ENCODE measurements around the gene ATP2B1.

ATP2B1 gene

DNA sequence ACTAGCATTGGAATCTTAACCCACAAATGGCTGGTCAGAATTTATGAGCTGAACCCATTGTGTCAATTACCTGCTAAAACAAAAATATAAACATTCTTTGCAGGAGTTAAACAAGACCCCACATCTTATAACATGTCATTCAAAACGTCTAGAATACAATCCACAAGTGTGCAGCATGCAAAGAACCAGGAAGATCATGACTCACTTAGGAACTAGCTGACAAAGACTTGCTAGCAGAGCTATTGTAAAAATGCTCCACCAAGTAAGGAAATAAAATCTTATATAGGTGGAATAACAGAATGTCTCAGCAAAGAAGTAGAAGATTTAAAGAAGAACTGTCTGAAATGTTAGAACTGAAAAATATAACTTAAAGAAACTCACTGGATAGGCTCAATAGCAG lies 156.3 kb downstream of the ATP2B1 start:
- TF ChIP-seq, protein P1, sequence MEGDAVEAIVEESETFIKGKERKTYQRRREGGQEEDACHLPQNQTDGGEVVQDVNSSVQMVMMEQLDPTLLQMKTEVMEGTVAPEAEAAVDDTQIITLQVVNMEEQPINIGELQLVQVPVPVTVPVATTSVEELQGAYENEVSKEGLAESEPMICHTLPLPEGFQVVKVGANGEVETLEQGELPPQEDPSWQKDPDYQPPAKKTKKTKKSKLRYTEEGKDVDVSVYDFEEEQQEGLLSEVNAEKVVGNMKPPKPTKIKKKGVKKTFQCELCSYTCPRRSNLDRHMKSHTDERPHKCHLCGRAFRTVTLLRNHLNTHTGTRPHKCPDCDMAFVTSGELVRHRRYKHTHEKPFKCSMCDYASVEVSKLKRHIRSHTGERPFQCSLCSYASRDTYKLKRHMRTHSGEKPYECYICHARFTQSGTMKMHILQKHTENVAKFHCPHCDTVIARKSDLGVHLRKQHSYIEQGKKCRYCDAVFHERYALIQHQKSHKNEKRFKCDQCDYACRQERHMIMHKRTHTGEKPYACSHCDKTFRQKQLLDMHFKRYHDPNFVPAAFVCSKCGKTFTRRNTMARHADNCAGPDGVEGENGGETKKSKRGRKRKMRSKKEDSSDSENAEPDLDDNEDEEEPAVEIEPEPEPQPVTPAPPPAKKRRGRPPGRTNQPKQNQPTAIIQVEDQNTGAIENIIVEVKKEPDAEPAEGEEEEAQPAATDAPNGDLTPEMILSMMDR (IDR thresholded peaks at IDR 0.05; ENCODE audit: insufficient read depth, low read depth, low read length, missing control alignments), result no peak
- no peak for DNase-seq (ENCODE audit: low read depth)
- no peak overlapping the region for H3K4me3 ChIP-seq (ENCODE audit: low read depth, low read length)

DNA sequence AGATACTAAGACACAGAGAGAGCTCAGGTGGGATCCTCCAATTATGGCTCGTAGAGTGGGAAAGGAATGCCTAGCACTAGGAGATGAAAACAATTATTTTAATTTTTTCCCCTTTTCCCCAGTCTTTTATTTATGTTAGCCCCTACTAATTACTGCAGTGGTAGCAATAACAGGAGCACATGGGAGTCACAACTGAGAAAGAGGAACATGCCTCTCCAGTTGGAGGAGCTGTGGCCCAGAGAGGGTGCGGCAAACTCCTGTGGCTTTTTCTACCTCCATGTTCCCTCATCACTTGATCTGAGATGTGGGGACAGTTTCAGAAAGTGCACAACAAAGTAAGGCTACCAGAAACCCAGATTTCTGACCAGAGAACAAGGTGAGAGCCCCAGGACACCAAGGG lies 156.9 kb downstream of the ATP2B1 start:
- TF ChIP-seq, protein P1 (IDR thresholded peaks at IDR 0.05; ENCODE audit: insufficient read depth, low read depth, low read length, missing control alignments), result no peak
- H3K4me3 ChIP-seq (ENCODE audit: low read depth, low read length), result no peak overlapping the region
- DNase-seq (ENCODE audit: low read depth), result no peak

DNA sequence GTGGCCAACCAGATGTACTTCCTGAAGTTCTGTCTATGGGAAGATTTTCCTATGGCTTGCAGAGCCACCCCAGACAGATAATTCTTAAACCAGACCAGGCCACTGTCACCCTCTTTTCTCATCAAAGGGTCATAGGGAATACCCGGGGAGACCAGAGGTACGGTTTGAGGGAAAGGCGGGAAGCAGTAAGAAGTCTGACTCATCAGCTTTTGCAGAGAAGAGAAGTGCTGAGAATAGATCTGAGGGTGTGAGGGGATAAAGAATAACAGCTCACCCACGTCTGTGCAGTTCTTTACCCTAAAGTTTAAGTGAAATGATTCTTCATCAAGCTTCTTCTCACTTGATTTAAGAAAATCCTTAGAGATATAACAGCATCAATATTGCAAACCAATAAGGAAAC lies 161.5 kb downstream of the ATP2B1 start:
- DNase-seq (ENCODE audit: low read depth), result no peak
- TF ChIP-seq, protein P1 (IDR thresholded peaks at IDR 0.05; ENCODE audit: insufficient read depth, low read depth, low read length, missing control alignments), result no peak
- H3K4me3 ChIP-seq (ENCODE audit: low read depth, low read length), result no peak overlapping the region

DNA sequence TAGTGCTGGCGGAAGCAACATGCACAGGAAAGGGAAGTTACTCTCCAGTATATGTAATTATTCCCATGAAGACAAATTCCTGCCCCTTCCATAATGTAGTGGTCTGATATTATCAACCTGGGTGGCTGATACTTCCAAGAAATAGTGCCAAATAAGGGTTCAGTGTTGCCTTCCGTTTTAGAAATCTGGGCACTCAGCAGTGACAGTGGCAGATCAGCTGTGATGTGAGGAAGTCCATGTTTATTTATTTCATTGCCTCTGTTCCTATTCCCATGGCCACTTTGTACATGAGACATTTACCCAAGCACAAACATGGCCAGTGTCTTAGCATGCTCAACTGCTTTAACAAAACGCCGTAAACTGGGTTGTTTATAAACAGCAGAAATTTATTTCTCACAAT lies 162.5 kb downstream of the ATP2B1 start:
- H3K4me3 ChIP-seq (ENCODE audit: low read depth, low read length), result no peak overlapping the region
- DNase-seq (ENCODE audit: low read depth), result no peak
- TF ChIP-seq, protein P1 (IDR thresholded peaks at IDR 0.05; ENCODE audit: insufficient read depth, low read depth, low read length, missing control alignments), result no peak

DNA sequence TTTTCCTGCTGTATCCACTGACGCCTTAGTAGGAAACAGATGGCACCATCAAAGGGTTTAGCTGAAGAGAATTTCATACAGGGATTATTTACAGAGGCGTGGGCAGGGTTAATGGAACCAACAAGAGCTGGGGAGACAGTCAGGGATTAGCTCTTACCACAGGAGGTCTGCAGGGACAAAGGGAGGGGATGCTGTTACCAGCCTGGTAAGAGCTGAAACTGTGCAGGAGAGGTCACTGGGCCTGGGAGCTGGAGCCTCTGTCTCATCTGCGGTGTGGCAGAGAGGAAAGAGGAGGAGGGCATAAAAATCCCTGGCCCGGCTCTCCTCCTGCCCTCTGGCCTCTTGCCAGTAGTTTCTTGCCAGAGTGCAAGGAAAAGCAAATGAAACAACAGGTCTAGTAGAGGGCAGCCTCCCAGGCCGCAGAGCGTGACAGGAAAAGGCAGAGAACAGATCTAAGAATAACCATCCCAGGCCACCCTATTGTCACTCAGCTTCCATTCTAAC lies 163.9 kb downstream of the ATP2B1 start:
- TF ChIP-seq, protein P1 (IDR thresholded peaks at IDR 0.05; ENCODE audit: insufficient read depth, low read depth, low read length, missing control alignments), result no peak
- H3K4me3 ChIP-seq (ENCODE audit: low read depth, low read length), result no peak overlapping the region
- DNase-seq (ENCODE audit: low read depth), result no peak

DNA sequence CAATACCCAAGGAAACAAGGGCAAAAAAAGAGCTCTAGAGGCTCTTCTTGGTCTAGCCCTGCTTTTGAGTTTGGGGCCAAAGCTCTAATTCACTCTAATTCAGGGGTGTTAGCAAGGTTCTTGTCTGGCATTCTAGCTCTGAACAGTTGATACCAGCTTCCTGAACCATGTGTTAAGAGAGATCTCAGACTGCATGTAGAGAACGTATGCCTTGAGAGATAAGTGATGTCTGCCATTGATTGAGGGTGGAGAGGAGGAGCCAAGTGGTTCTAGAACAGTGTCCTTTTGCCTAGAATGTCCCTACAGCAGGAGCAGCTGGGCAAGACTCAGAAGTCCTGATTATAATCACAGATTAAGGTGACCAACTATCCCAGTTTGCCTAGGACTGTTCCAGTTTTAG lies 164.6 kb downstream of the ATP2B1 start:
- TF ChIP-seq, protein P1 (IDR thresholded peaks at IDR 0.05; ENCODE audit: insufficient read depth, low read depth, low read length, missing control alignments), result no peak
- no peak overlapping the region for H3K4me3 ChIP-seq (ENCODE audit: low read depth, low read length)
- no peak for DNase-seq (ENCODE audit: low read depth)

DNA sequence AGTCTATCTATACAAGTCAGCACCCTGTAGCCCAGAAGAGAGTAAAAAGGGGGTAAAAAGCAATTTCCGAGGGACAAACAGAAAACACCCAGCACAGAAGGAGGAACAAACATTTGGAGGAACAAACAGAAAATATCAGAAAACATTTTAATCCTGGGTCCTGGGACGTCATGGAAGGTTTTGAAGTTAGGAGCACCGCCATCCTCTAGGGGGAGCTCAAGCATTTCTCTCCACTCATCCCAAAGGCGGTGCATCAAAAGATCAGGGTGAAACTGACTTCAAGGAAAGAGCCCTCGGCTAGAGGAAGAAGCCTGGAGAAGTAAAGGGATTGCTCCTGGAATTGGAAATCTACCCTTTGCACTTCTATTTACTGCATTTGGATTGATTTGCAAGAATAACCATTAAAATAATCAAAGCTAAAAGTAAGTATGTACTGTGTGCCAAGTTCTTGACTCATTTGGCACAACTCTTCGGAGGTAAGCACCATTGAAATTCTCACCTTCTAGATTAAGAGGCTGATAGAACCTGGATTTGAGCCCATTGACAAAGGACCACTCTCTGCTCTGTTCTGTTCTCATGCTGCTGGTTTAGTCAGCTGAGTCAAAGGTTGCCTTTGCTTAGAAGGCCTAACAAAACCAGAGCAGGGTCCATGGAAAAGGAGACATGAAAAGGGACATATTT lies 165.6 kb downstream of the ATP2B1 start:
- H3K4me3 ChIP-seq (ENCODE audit: low read depth, low read length), result no peak overlapping the region
- peak; percentile 80 for DNase-seq (ENCODE audit: low read depth)
- TF ChIP-seq, protein P1 (IDR thresholded peaks at IDR 0.05; ENCODE audit: insufficient read depth, low read depth, low read length, missing control alignments), result peak; percentile 87
